GM10847 (cell line): ENCODE data around the gene ST6GAL1.

Source experiments
- POLR2A ChIP-seq: IDR thresholded peaks from 2 replicates; pipeline ENCODE4 v1.6.1; 2011; ENCODE audit not compliant: insufficient read length; ENCODE audit errors: extremely low read depth

Gene ST6GAL1

GRCh38 chr3:186915806-186916796, 14.2 kb upstream of the ST6GAL1 start:
- TF ChIP-seq POLR2A, result no peak

- TF ChIP-seq POLR2A, result no peak
Observed at GRCh38 chr3:186917512-186918312, 12.6 kb upstream of the ST6GAL1 start.

GRCh38 chr3:186920301-186920700, 10.0 kb upstream of the ST6GAL1 start:
- TF ChIP-seq POLR2A, result no peak

- TF ChIP-seq POLR2A, result no peak
Observed at GRCh38 chr3:186920796-186921195, 9.5 kb upstream of the ST6GAL1 start.

- no peak for TF ChIP-seq POLR2A
Observed at GRCh38 chr3:186921578-186921977, 8.7 kb upstream of the ST6GAL1 start.

GRCh38 chr3:186922224-186922623, 8.1 kb upstream of the ST6GAL1 start:
- TF ChIP-seq POLR2A, result no peak

GRCh38 chr3:186922790-186923189, 7.5 kb upstream of the ST6GAL1 start:
- TF ChIP-seq POLR2A, result no peak

- TF ChIP-seq POLR2A, result no peak
Observed at GRCh38 chr3:186923241-186923640, 7.1 kb upstream of the ST6GAL1 start.

- TF ChIP-seq POLR2A, result no peak
Observed at GRCh38 chr3:186925826-186926225, 4.5 kb upstream of the ST6GAL1 start.

- TF ChIP-seq POLR2A, result no peak
Observed at GRCh38 chr3:186929186-186929585, 1.1 kb upstream of the ST6GAL1 start.

- no peak for TF ChIP-seq POLR2A
Observed at GRCh38 chr3:186929685-186930084, 641 bp upstream of the ST6GAL1 start.

- TF ChIP-seq POLR2A, result no peak
Observed at GRCh38 chr3:186930641-186931531, 560 bp downstream of the ST6GAL1 start.

- no peak for TF ChIP-seq POLR2A
Observed at GRCh38 chr3:186931532-186932280, 1.4 kb downstream of the ST6GAL1 start.
